Loucy (cell line): ENCODE results near the gene RPUSD3.

Source experiments
- H2AFZ ChIP-seq: fragments of 200-600 bp; sonication (generic); 2 replicates; pipeline ENCODE4 v1.6.0; 2016; ENCODE audit warnings: antibody characterized with exemption, mild to moderate bottlenecking, low read length, moderate library complexity
- H3F3A ChIP-seq: fragments of 200-600 bp; 2 replicates; pipeline ENCODE4 v1.6.0; 2016; ENCODE audit warnings: antibody characterized with exemption, low read depth, mild to moderate bottlenecking
- H3K27me3 ChIP-seq: fragments of 200-600 bp; sonication (generic); 2 replicates; pipeline ENCODE4 v1.6.1; 2014; ENCODE audit warnings: low read length, mild to moderate bottlenecking; ENCODE audit not compliant: insufficient read depth, poor library complexity, severe bottlenecking
- H3K36me3 ChIP-seq: fragments of 200-600 bp; sonication (generic); 2 replicates; pipeline ENCODE4 v1.6.1; 2016; ENCODE audit warnings: low read length; ENCODE audit not compliant: insufficient read depth
- H3K4me1 ChIP-seq: fragments of 200-600 bp; sonication (generic); 2 replicates; pipeline ENCODE4 v1.5.1; 2014; ENCODE audit warnings: low read length, mild to moderate bottlenecking; ENCODE audit not compliant: insufficient read depth, poor library complexity, severe bottlenecking
- H3K4me2 ChIP-seq: fragments of 200-600 bp; sonication (generic); 2 replicates; pipeline ENCODE4 v1.6.0; 2014; ENCODE audit warnings: antibody characterized with exemption, low read length, low read depth, mild to moderate bottlenecking; ENCODE audit not compliant: poor library complexity, severe bottlenecking
- H3K4me3 ChIP-seq: fragments of 200-600 bp; sonication (generic); 2 replicates; pipeline ENCODE4 v1.5.1; 2014; ENCODE audit warnings: low read length, mild to moderate bottlenecking, mixed read lengths; ENCODE audit not compliant: poor library complexity, severe bottlenecking
- H3K79me2 ChIP-seq: fragments of 200-600 bp; sonication (generic); 2 replicates; pipeline ENCODE4 v1.6.1; 2014; ENCODE audit warnings: low read length; ENCODE audit not compliant: insufficient read depth
- H3K9ac ChIP-seq: fragments of 200-600 bp; sonication (generic); 2 replicates; pipeline ENCODE4 v1.6.0; 2014; ENCODE audit warnings: mild to moderate bottlenecking, low read depth, low read length, moderate library complexity; ENCODE audit not compliant: poor library complexity, severe bottlenecking
- H3K9me2 ChIP-seq: fragments of 200-600 bp; sonication (generic); replicated peaks from 2 replicates; pipeline ENCODE4 v1.6.1; 2016; ENCODE audit warnings: low read depth, low read length, mixed read lengths
- H3K9me3 ChIP-seq: fragments of 200-600 bp; sonication (generic); 2 replicates; pipeline ENCODE4 v1.6.1; 2014; ENCODE audit warnings: mild to moderate bottlenecking, antibody characterized with exemption, low read length, low read depth; ENCODE audit not compliant: insufficient read depth
- H4K20me1 ChIP-seq: fragments of 200-600 bp; sonication (generic); 2 replicates; pipeline ENCODE4 v1.6.0; 2014; ENCODE audit warnings: antibody characterized with exemption, low read length, mild to moderate bottlenecking; ENCODE audit not compliant: insufficient read depth, poor library complexity, severe bottlenecking
- EZH2phosphoT487 ChIP-seq: fragments of 200-600 bp; IDR thresholded peaks from 2 replicates; pipeline ENCODE4 v1.6.1; 2018; ENCODE audit warnings: antibody characterized with exemption, mild to moderate bottlenecking, moderate library complexity, borderline replicate concordance
- TF ChIP-seq, protein P1 (sequence below): fragments of 200-600 bp; sonication (generic); conservative IDR thresholded peaks from 2 replicates; pipeline ENCODE4 v1.5.1; 2014; ENCODE audit warnings: mild to moderate bottlenecking, antibody characterized with exemption, low read length

The RPUSD3 gene

GRCh38 chr3:9889405-9889804 is 45.6 kb upstream of the RPUSD3 start:
- H3K4me1 ChIP-seq, result peaks cover 22% of the 10 kb centered on the region
- no peak overlapping the region for H3K4me3 ChIP-seq
- H3K4me2 ChIP-seq, result peak overlapping the region; percentile 72
- H3K36me3 ChIP-seq, result no peaks in the 10 kb centered on the region; the same call in 1 of the 2 replicates
- peak overlapping the region; percentile 92 for H3K9ac ChIP-seq
- H3K9me3 ChIP-seq, result no peaks in the 10 kb centered on the region
- H2AFZ ChIP-seq, result no peak overlapping the region
- no peaks in the 10 kb centered on the region for H3K27me3 ChIP-seq
- H3K79me2 ChIP-seq, result peaks cover 34% of the 10 kb centered on the region
- no peak for TF ChIP-seq EZH2phosphoT487
- TF ChIP-seq, protein P1, sequence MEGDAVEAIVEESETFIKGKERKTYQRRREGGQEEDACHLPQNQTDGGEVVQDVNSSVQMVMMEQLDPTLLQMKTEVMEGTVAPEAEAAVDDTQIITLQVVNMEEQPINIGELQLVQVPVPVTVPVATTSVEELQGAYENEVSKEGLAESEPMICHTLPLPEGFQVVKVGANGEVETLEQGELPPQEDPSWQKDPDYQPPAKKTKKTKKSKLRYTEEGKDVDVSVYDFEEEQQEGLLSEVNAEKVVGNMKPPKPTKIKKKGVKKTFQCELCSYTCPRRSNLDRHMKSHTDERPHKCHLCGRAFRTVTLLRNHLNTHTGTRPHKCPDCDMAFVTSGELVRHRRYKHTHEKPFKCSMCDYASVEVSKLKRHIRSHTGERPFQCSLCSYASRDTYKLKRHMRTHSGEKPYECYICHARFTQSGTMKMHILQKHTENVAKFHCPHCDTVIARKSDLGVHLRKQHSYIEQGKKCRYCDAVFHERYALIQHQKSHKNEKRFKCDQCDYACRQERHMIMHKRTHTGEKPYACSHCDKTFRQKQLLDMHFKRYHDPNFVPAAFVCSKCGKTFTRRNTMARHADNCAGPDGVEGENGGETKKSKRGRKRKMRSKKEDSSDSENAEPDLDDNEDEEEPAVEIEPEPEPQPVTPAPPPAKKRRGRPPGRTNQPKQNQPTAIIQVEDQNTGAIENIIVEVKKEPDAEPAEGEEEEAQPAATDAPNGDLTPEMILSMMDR, result no peak
- H3K9me2 ChIP-seq, result no peaks in the 10 kb centered on the region
- H4K20me1 ChIP-seq, result peaks cover 28% of the 10 kb centered on the region
- H3F3A ChIP-seq, result peaks cover 8% of the 10 kb centered on the region; the same call in 1 of the 2 replicates

DNA sequence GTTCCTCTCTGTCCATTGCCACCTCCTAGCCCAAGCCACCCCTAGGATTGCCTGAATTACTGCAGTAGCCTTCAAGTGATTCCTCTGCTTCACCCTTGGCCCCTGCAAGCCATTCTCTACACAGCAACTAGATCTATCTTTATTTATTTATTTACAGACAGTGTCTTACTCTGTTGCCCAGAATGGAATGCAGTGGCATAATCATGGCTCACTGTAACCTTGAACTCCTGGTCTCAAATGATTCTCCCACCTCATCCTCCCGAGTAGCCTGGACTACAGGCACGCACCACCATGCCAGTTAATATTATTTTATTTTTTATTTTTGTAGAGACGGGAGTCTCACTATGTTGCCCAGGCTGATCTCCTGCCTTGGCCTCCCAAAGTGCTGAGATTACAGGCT is 44.7 kb upstream of the RPUSD3 start:
- Histone ChIP-seq H4K20me1 (peaks cover 24% of the 10 kb centered on the region), H3K9me3 (no peaks in the 10 kb centered on the region), H3K9ac (no peak overlapping the region), H3K79me2 (peaks cover 31% of the 10 kb centered on the region), H3F3A (0 out of 2 replicates have a peak, but pooled peaks cover under 1% of the 10 kb centered on the region), H3K27me3 (no peaks in the 10 kb centered on the region), H3K9me2 (no peaks in the 10 kb centered on the region), H3K4me1 (peaks cover 14% of the 10 kb centered on the region), H3K36me3 (no peaks in the 10 kb centered on the region; the same call in 1 of the 2 replicates), H3K4me2 (no peak overlapping the region), H3K4me3 (no peak overlapping the region), H2AFZ (no peak overlapping the region)
- no peak for TF ChIP-seq EZH2phosphoT487
- TF ChIP-seq, protein P1, result no peak

DNA sequence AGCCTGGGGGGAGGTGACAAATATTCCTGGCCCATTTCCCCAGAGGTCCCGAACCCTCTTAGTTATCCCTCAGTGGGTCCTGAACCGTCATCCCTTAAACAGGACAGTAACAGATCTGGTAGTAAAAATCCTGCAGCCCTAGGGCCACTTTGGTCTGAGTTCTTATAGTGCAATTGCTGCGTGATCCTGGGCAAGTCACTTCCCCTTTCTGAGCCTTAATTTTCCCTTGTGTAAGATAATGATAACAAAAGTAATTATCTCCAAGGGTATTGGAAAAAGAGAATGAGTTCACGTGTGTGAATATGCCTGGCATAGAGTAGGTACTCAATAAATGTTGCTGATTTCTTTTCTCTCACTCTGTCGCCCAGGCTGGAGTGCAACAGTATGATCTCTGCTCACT is 43.7 kb upstream of the RPUSD3 start:
- Histone ChIP-seq H2AFZ (no peak overlapping the region), H3K9me3 (no peaks in the 10 kb centered on the region), H3K4me3 (no peak overlapping the region), H3K4me1 (peaks cover 4% of the 10 kb centered on the region), H3K27me3 (no peaks in the 10 kb centered on the region), H3K79me2 (peaks cover 21% of the 10 kb centered on the region), H3K9ac (no peak overlapping the region), H4K20me1 (peaks cover 16% of the 10 kb centered on the region), H3F3A (no peaks in the 10 kb centered on the region), H3K4me2 (no peak overlapping the region), H3K36me3 (no peaks in the 10 kb centered on the region), H3K9me2 (no peaks in the 10 kb centered on the region)
- no peak for TF ChIP-seq EZH2phosphoT487
- TF ChIP-seq, protein P1, result no peak
